Colonic mucosa (tissue), 4 donors: ENCODE measurements around the gene RBM20. TPM values are rescaled to one million over a fixed set of nuclear protein-coding genes. Genes with fewer than 3 reads are reported as not detected.

ENCODE experiments used
- DNase-seq: peaks from one replicate; pipeline ENCODE4 v3.0.0-alpha.2; 2020
- H3K27ac ChIP-seq: fragments of 200-600 bp; one replicate; pipeline ENCODE4 v1.8.0; 2021
- H3K27me3 ChIP-seq: fragments of 200-600 bp; one replicate; pipeline ENCODE4 v1.8.0; 2021
- H3K36me3 ChIP-seq: fragments of 200-600 bp; one replicate; pipeline ENCODE4 v1.8.0; 2021
- H3K4me1 ChIP-seq: fragments of 200-600 bp; one replicate; pipeline ENCODE4 v1.8.0; 2021; ENCODE audit warnings: mild to moderate bottlenecking
- H3K4me3 ChIP-seq: fragments of 200-600 bp; one replicate; pipeline ENCODE4 v1.8.0; 2021
- H3K9ac ChIP-seq, 2 donors: one replicate each; pipeline ENCODE4 v1.7.0; 2013; ENCODE audit warnings: control low read depth in 2 of 2, low read depth in 2 of 2, low read length in 2 of 2
- H3K9me3 ChIP-seq: fragments of 200-600 bp; one replicate; pipeline ENCODE4 v1.8.0; 2021
- CTCF ChIP-seq: fragments of 200-600 bp; IDR thresholded peaks from one replicate; pipeline ENCODE4 v1.8.0; 2022; ENCODE audit warnings: antibody characterized with exemption, mild to moderate bottlenecking
- intact Hi-C: fragments of 100-400 bp; cut with DNase I; formaldehyde crosslinking; loops from one replicate; pipeline ENCODE4 v1.14.1; 2022
- total RNA-seq, 2 donors: library from RNA; stranded (reverse); fragmentation: NEBNext Ultra II Directional in 1 of 2; extraction: Animal tissue kit (Norgen Biotek cat#: 25700) in 1 of 2; gene quantifications; one replicate each; pipeline ENCODE4 v1.2.1, GENCODE V29; 2021
- donor health status: healthy.
- donor health status: DM: no; HTN: no; CAD: no.
- donor health status: DM: no; HTN: no; CAD: no.

Gene RBM20
- total RNA-seq, 2 donors from 2014 or later: 0.49 to 0.80 TPM

GRCh38 chr10:110694820-110695538 is 50.8 kb downstream of the RBM20 start:
- no peaks in the 10 kb centered on the region for H3K36me3 ChIP-seq
- intact Hi-C loops: no loop called here
- no peak for DNase-seq

GRCh38 chr10:110695539-110695886 is 51.4 kb downstream of the RBM20 start:
- Histone ChIP-seq H3K4me1 (no peaks in the 10 kb centered on the region), H3K27me3 (no peaks in the 10 kb centered on the region), H3K27ac (no peak overlapping the region), H3K4me3 (no peak overlapping the region), H3K36me3 (no peaks in the 10 kb centered on the region), H3K9me3 (no peaks in the 10 kb centered on the region), H3K9ac (no peak overlapping the region)
- TF ChIP-seq CTCF: no peak
- no peak for DNase-seq
- intact Hi-C loops: no loop called here

More at GRCh38 chr10:110694820-110695538, 50.8 kb downstream of the RBM20 start:
- H3K9ac ChIP-seq: no peak overlapping the region
- H3K4me3 ChIP-seq: no peak overlapping the region
- no peaks in the 10 kb centered on the region for H3K27me3 ChIP-seq
- TF ChIP-seq CTCF: no peak
- H3K27ac ChIP-seq: no peak overlapping the region
- no peaks in the 10 kb centered on the region for H3K4me1 ChIP-seq
- no peaks in the 10 kb centered on the region for H3K9me3 ChIP-seq

- Histone ChIP-seq H3K9me3 (no peaks in the 10 kb centered on the region), H3K27ac (no peak overlapping the region), H3K27me3 (no peaks in the 10 kb centered on the region), H3K4me3 (no peak overlapping the region), H3K9ac (no peak overlapping the region), H3K4me1 (no peaks in the 10 kb centered on the region), H3K36me3 (no peaks in the 10 kb centered on the region)
- DNase-seq: no peak
- intact Hi-C loops: no loop called here
- TF ChIP-seq CTCF: no peak
These were observed 52.3 kb downstream of the RBM20 start for GRCh38 chr10:110696436-110696835.

GRCh38 chr10:110698340-110698739 is 54.2 kb downstream of the RBM20 start:
- no peaks in the 10 kb centered on the region for H3K36me3 ChIP-seq
- no peak for DNase-seq
- H3K4me1 ChIP-seq: no peaks in the 10 kb centered on the region
- TF ChIP-seq CTCF: no peak
- intact Hi-C loops: no loop called here
- H3K9ac ChIP-seq: no peak overlapping the region
- H3K4me3 ChIP-seq: no peak overlapping the region
- H3K9me3 ChIP-seq: no peaks in the 10 kb centered on the region
- H3K27ac ChIP-seq: no peak overlapping the region
- no peaks in the 10 kb centered on the region for H3K27me3 ChIP-seq

- no peak for DNase-seq
- Histone ChIP-seq H3K27me3 (no peaks in the 10 kb centered on the region), H3K4me3 (no peak overlapping the region), H3K4me1 (no peaks in the 10 kb centered on the region), H3K9me3 (no peaks in the 10 kb centered on the region), H3K27ac (no peak overlapping the region), H3K9ac (no peak overlapping the region), H3K36me3 (no peaks in the 10 kb centered on the region)
- TF ChIP-seq CTCF: no peak
- intact Hi-C loops: no loop called here
These were observed 54.7 kb downstream of the RBM20 start for GRCh38 chr10:110698782-110699201.
